IMR-90 (cell line): ENCODE measurements around the gene IDI2. TPM values are rescaled to one million over a fixed set of nuclear protein-coding genes. Genes with fewer than 3 reads are reported as not detected.

ENCODE experiments used
- ATAC-seq: fragments of 200-7000 bp; cut with Tn5 transposase; 2 replicates; pipeline ENCODE4 v1.9.1; 2020; ENCODE audit warnings: low read depth, mild to moderate bottlenecking, moderate library complexity
- BruUV-seq: library from RNA; stranded (reverse); fragments of 400-500 nt; replicated peaks from 2 replicates; lab custom pipeline; 2021; lab: Mats Ljungman, UMichigan
- CTCF ChIA-PET: fragments of 300-600 bp; formaldehyde crosslinking; extraction: SDS; loops from one replicate; lab custom pipeline; 2021; ENCODE audit warnings: antibody characterized with exemption; lab: Yijun Ruan, JAX
- POLR2A ChIA-PET: fragments of 300-600 bp; sonication (Branson Sonifier 250); formaldehyde crosslinking; loops from one replicate; lab custom pipeline; 2022; ENCODE audit warnings: antibody characterized with exemption; ENCODE audit not compliant: unreplicated experiment; lab: Charles Lee
- DNase-seq: peaks from one replicate; pipeline ENCODE4 v3.0.0; 2013
- H2AFZ ChIP-seq: replicated peaks from 2 replicates; pipeline ENCODE3; 2013; ENCODE audit warnings: low read length, mild to moderate bottlenecking; ENCODE audit not compliant: poor library complexity
- H2AK5ac ChIP-seq: 2 replicates; pipeline ENCODE4 v1.6.1; 2013; ENCODE audit warnings: low read depth, low read length, inconsistent platforms
- H2AK9ac ChIP-seq: replicated peaks from 2 replicates; pipeline ENCODE3; 2013; ENCODE audit warnings: mild to moderate bottlenecking, low read depth, low read length, moderate library complexity; ENCODE audit not compliant: poor library complexity
- H2BK120ac ChIP-seq: 2 replicates; pipeline ENCODE4 v1.6.1; 2013; ENCODE audit warnings: low read depth, low read length, inconsistent platforms
- H2BK15ac ChIP-seq: 3 replicates; pipeline ENCODE4 v1.6.1; 2013; ENCODE audit warnings: low read depth, low read length, inconsistent platforms
- H2BK20ac ChIP-seq: 2 replicates; pipeline ENCODE4 v1.6.1; 2013; ENCODE audit warnings: low read depth, mild to moderate bottlenecking, inconsistent platforms, low read length, moderate library complexity
- H2BK5ac ChIP-seq: 2 replicates; pipeline ENCODE4 v1.6.1; 2013; ENCODE audit warnings: mild to moderate bottlenecking, low read depth, low read length, inconsistent platforms; ENCODE audit not compliant: poor library complexity, severe bottlenecking
- H3K14ac ChIP-seq: replicated peaks from 2 replicates; pipeline ENCODE4 v1.6.1; 2013; ENCODE audit warnings: low read depth, low read length, inconsistent platforms
- H3K18ac ChIP-seq: 2 replicates; pipeline ENCODE4 v1.6.1; 2013; ENCODE audit warnings: low read depth, low read length, control low read depth
- H3K23ac ChIP-seq: 2 replicates; pipeline ENCODE4 v1.6.1; 2013; ENCODE audit warnings: low read depth, low read length, inconsistent platforms
- H3K27ac ChIP-seq: 2 replicates; pipeline ENCODE4 v1.5.1; 2013; ENCODE audit warnings: mild to moderate bottlenecking, control low read depth, low read length; ENCODE audit not compliant: insufficient read depth
- H3K27me3 ChIP-seq: 2 replicates; pipeline ENCODE4 v1.6.1; 2013; ENCODE audit warnings: low read length; ENCODE audit not compliant: control insufficient read depth, insufficient read depth
- H3K36me3 ChIP-seq: 2 replicates; pipeline ENCODE4 v1.6.1; 2013; ENCODE audit warnings: low read length, mixed read lengths; ENCODE audit not compliant: control insufficient read depth, insufficient read depth
- H3K4ac ChIP-seq: 2 replicates; pipeline ENCODE4 v1.6.1; 2013; ENCODE audit warnings: low read depth, low read length, inconsistent platforms
- H3K4me1 ChIP-seq: 2 replicates; pipeline ENCODE4 v1.6.1; 2013; ENCODE audit warnings: low read length, mixed read lengths; ENCODE audit not compliant: control insufficient read depth, insufficient read depth
- H3K4me2 ChIP-seq: 2 replicates; pipeline ENCODE4 v1.6.1; 2013; ENCODE audit warnings: low read depth, mild to moderate bottlenecking, control low read depth, low read length, moderate library complexity
- H3K4me3 ChIP-seq: 2 replicates; pipeline ENCODE4 v1.5.1; 2013; ENCODE audit warnings: low read depth, mild to moderate bottlenecking, control low read depth, low read length, moderate library complexity; ENCODE audit not compliant: insufficient read depth
- H3K56ac ChIP-seq: 2 replicates; pipeline ENCODE4 v1.6.1; 2013; ENCODE audit warnings: low read length, inconsistent platforms; ENCODE audit not compliant: insufficient read depth; ENCODE audit errors: extremely low read depth
- H3K79me1 ChIP-seq, 2 experiments: 2 replicates each; pipeline ENCODE4 v1.6.1; 2013; ENCODE audit warnings: low read length in 2 of 2, inconsistent platforms in 1 of 2, low read depth in 1 of 2
- H3K9ac ChIP-seq: 2 replicates; pipeline ENCODE4 v1.6.1; 2013; ENCODE audit warnings: low read depth, low read length, control low read depth
- H3K9me1 ChIP-seq: 2 replicates; pipeline ENCODE4 v1.6.1; 2013; ENCODE audit warnings: low read length, inconsistent platforms; ENCODE audit not compliant: insufficient read depth
- H3K9me3 ChIP-seq: 2 replicates; pipeline ENCODE4 v1.6.1; 2013; ENCODE audit warnings: low read length; ENCODE audit not compliant: control insufficient read depth, insufficient read depth
- H4K20me1 ChIP-seq: 2 replicates; pipeline ENCODE4 v1.6.1; 2013; ENCODE audit warnings: low read length, inconsistent platforms; ENCODE audit not compliant: insufficient read depth
- H4K5ac ChIP-seq: 2 replicates; pipeline ENCODE4 v1.6.1; 2013; ENCODE audit warnings: mild to moderate bottlenecking, low read depth, low read length, control low read depth
- H4K8ac ChIP-seq, 2 experiments: 2 replicates each; pipeline ENCODE4 v1.6.1; 2013; ENCODE audit warnings: low read depth in 2 of 2, low read length in 2 of 2, control low read depth in 1 of 2, inconsistent platforms in 1 of 2
- H4K91ac ChIP-seq: 2 replicates; pipeline ENCODE4 v1.6.1; 2013; ENCODE audit warnings: low read depth, low read length, inconsistent platforms; ENCODE audit not compliant: insufficient read depth
- CEBPB ChIP-seq: IDR thresholded peaks from 2 replicates; pipeline ENCODE4 v1.6.1; 2012; ENCODE audit warnings: low read depth, low read length, improper control_type of control experiment
- FOS ChIP-seq: fragments of 150-350 bp; IDR thresholded peaks from 2 replicates; pipeline ENCODE4 v1.6.1; 2016; ENCODE audit warnings: low read depth, low read length
- MAFK ChIP-seq: IDR thresholded peaks from 2 replicates; pipeline ENCODE4 v1.6.1; 2012; ENCODE audit warnings: low read depth, low read length, improper control_type of control experiment
- NFE2L2 ChIP-seq: fragments of 150-350 bp; IDR thresholded peaks from 2 replicates; pipeline ENCODE4 v1.6.1; 2016; ENCODE audit warnings: low read depth, mild to moderate bottlenecking, low read length
- WGBS, 2 experiments: methylation state at CpG; one replicate each; pipeline versions ENCODE4 v1.1.5 to v1.1.7; 2013; ENCODE audit warnings: missing lambda C conversion rate in 2 of 2; ENCODE audit not compliant: insufficient read length in 1 of 2; ENCODE audit errors: extremely low coverage in 2 of 2; 5-methylcytosine and 5-hydroxymethylcytosine counted together
- dilution Hi-C: fragments of 300-500 bp; cut with HindIII; formaldehyde crosslinking; loops from one replicate; pipeline ENCODE4 v1.14.3; 2018; ENCODE audit warnings: low sequenced_read_pairs; ENCODE audit not compliant: unreplicated experiment
- in situ Hi-C: fragments of 300-500 bp; cut with MboI; formaldehyde crosslinking; loops from 3 replicates; pipeline ENCODE4 v1.14.3; 2019; ENCODE audit warnings: low sequenced_read_pairs, inconsistent platforms, mixed read lengths
- intact Hi-C: fragments of 100-400 bp; cut with micrococcal nuclease; formaldehyde crosslinking; loops from 2 replicates; pipeline ENCODE4 v1.10.0; 2022
- polyA plus RNA-seq, 3 experiments: library from polyadenylated mRNA; depleted of rRNA; stranded (reverse); fragments of >200 nt; gene quantifications; 2 replicates each; pipeline ENCODE4 v1.2.3, GENCODE V29; 2012; ENCODE audit warnings: low replicate concordance in 1 of 3
- total RNA-seq: library from RNA; depleted of rRNA; stranded (reverse); fragments of >200 nt; gene quantifications from 2 replicates; pipeline ENCODE4 v1.2.3, GENCODE V29; 2012

Gene IDI2
- total and polyA plus RNA-seq, 2 of the 4 experiments (the other 2 are of a cell fraction): not detected

GRCh38 chr10:986137-986825 lies 39.4 kb downstream of the IDI2 start:
- Histone ChIP-seq H3K18ac (peak overlapping the region; percentile 2; the same call in 1 of the 2 replicates), H3K4me2 (no peak overlapping the region; the same call in 1 of the 2 replicates), H3K9ac (no peak overlapping the region), H3K4me1 (peaks cover 13% of the 10 kb centered on the region), H3K14ac (peak overlapping the region; percentile 70), H3K56ac (no peak overlapping the region), H3K9me1 (peaks cover 26% of the 10 kb centered on the region), H2BK20ac (peak overlapping the region; percentile 75), H2BK120ac (peak overlapping the region; percentile 83), H3K27me3 (no peaks in the 10 kb centered on the region), H2AK5ac (peak overlapping the region; percentile 48), H3K4ac (peak overlapping the region; percentile 78), H3K9me3 (peaks cover under 1% of the 10 kb centered on the region), H4K8ac (peak overlapping the region; percentile 73 to 92; a peak in 3 of 4 replicates), H3K27ac (peak overlapping the region; percentile 21), H2AK9ac (peak overlapping the region; percentile 47), H4K20me1 (peaks cover 27% of the 10 kb centered on the region), H3K4me3 (no peak overlapping the region), H3K79me1 (peaks cover 22 to 58% of the 10 kb centered on the region in 2 experiments), H4K91ac (peak overlapping the region; percentile 82), H3K36me3 (peaks cover 4% of the 10 kb centered on the region), H4K5ac (peak overlapping the region; percentile 47; the same call in 1 of the 2 replicates), H3K23ac (peak overlapping the region; percentile 10), H2BK5ac (peak overlapping the region; percentile 97), H2AFZ (no peak overlapping the region), H2BK15ac (peak overlapping the region; percentile 76; the same call in 2 of the 3 replicates)
- no CpG with 5 or more reads among the region's 7 CpGs for WGBS, 2 experiments
- DNase-seq: peak; percentile 79
- POLR2A ChIA-PET: no interaction called here
- BruUV-seq: no TSS peak
- intact Hi-C loops: loop anchor here (5.0 kb wide), 1 partner anchor 474 kb away; no protein-coding TSS in a partner anchor
- dilution Hi-C loops: no loop called here
- CTCF ChIA-PET: no interaction called here
- ATAC-seq: no peak
- in situ Hi-C loops: no loop called here
- peak; percentile 4; the same call in 1 of the 2 replicates for TF ChIP-seq CEBPB
- peak; percentile 13; the same call in 1 of the 2 replicates for TF ChIP-seq NFE2L2
- no peak for TF ChIP-seq MAFK
- peak; percentile 34; the same call in 1 of the 2 replicates for TF ChIP-seq FOS
